HG03342 (cell line): ENCODE data around the gene AMHR2.
"Not testable (repeated sequence)": the region's sequence is repeated elsewhere in the genome, so short reads cannot be mapped to it uniquely, and the experiment has no call there.

ENCODE experiments used
- ATAC-seq: cut with Tn5 transposase; IDR thresholded peaks from one replicate; pipeline ENCODE4 v1.9.1; 2021; ENCODE audit warnings: mild to moderate bottlenecking, moderate library complexity; ENCODE audit not compliant: unreplicated experiment

AMHR2 gene

GRCh38 chr12:53423597-53423996 is at the start of gene AMHR2:
Gene AMHR2, plus strand, starts transcription at chr12:53423855. Its CDS starts 80 bp downstream, at chr12:53423935.
- no peak for ATAC-seq

GRCh38 chr12:53374277-53374676 is 49.4 kb upstream of the AMHR2 start:
- ATAC-seq: not testable (repeated sequence)

DNA sequence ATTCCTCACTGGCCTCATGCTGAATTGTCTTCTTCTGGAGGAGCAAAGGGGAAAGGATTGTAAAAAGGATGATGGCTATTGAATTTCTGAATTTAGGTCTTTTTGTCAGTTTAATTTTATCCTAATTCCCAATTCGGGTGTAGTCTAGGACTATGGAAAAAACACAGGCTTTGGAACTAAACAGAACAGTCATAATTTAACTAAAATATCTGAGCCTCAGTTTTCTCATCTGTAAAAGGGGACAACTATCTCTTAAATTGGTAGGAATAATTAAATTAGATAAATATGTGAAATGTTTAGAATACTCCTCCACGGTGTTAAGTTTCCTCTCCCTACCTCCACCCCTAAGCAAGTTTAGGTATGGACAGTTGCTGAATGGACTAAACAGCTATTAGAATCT is 46.9 kb upstream of the AMHR2 start:
- no peak for ATAC-seq

GRCh38 chr12:53378222-53378621 is 45.4 kb upstream of the AMHR2 start:
- ATAC-seq: no peak

DNA sequence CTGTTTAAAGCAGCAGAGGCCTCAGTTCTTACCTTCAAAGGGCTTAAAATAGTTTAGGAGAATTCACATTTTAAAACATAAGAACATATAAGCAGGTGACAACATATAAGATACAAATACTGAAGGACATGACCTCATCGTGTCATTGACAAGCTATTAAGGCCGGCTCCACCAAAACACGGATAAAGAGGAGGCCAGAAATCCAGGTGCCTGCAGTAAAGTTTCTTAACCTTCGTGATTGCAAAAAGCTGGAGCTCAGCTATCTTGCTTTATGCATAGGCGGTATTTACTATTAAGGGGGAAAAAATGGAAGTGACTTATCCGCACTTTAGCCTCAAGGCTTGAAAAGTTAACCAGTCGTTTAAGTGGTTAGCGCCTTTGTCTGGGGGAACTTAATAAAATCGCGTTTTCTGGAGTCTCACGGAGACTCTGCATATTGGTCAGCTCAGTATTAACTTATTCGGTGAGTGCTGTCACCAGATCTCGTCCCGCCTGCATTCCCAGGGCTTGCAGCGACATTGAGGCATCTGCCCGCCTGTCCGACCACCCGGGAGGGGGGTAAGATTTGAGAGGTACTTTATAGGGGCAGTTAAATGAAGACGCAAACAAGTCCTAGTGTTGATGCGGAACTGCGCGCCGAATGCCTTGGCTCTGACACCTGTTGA is 44.8 kb upstream of the AMHR2 start:
- no peak for ATAC-seq

DNA sequence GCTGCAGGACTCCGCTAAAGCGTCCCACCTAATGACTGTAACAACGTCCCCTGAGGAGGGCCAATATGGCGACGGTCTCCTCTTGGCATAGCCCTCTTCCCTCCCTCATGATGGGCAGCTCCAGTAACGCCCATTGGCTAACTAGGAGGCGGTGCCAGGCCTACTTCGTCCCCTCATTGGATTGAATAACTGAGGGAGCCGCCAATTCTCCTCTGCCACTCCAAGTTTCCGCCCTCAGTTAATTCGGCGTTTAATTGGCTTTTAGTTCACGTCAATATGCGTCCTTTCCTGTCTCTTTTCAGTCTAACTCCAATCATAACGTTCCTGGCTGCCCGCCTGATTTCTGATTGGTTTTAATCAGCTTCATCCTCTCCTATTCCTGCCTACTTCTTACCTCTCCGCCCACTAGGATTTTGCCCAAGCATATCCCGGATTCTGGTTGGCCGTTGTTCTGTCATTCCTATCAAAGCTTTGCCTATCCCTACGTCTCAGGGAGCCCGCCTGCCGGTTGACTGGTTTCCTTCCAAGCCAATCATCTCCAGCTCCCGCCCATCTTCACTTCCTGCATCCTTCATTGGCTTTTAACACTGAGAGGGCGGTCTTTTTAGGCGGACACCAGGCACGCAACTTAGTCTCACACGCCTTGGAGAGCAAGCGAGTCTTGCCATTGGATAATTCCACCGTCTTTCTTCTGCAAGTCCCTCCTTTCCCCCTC is 44.1 kb upstream of the AMHR2 start:
- peak; percentile 70 for ATAC-seq

DNA sequence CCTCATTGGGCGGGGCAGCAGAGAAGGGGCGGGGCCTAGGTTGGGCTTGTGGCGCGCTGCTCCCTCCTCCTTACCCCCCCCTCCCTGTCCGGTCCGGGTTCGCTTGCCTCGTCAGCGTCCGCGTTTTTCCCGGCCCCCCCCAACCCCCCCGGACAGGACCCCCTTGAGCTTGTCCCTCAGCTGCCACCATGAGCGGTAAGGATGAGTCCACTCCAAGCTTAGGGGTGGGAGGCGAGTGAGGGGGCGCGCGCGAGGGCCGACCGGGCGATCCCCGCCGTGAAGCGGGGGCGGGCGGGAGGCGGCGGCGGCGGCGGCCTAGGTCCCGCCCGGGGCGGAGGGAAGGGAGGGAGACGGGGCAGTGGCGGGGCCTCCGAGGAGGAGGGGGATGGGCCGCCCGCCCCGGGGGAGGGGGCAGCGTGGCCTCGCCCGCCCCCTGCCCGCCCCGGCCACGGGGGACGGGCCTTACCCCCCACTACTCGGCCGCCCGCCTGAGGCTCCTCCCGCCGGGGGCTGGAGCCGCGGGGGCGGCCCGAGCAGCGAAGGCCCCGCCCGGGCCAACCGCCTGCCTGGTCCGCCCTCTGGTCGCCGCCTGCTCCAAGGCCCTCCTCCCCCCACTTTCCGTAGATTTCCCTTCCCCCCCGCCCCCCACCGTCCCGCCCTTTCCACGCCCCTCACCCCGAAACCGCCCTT is 43.4 kb upstream of the AMHR2 start, which contains the start of gene SP1:
Gene SP1 (plus strand): TSS at position 73 of the 690 bp plus-strand sequence. CDS start 116 bp downstream, at position 189.
- ATAC-seq: peak; percentile 41

DNA sequence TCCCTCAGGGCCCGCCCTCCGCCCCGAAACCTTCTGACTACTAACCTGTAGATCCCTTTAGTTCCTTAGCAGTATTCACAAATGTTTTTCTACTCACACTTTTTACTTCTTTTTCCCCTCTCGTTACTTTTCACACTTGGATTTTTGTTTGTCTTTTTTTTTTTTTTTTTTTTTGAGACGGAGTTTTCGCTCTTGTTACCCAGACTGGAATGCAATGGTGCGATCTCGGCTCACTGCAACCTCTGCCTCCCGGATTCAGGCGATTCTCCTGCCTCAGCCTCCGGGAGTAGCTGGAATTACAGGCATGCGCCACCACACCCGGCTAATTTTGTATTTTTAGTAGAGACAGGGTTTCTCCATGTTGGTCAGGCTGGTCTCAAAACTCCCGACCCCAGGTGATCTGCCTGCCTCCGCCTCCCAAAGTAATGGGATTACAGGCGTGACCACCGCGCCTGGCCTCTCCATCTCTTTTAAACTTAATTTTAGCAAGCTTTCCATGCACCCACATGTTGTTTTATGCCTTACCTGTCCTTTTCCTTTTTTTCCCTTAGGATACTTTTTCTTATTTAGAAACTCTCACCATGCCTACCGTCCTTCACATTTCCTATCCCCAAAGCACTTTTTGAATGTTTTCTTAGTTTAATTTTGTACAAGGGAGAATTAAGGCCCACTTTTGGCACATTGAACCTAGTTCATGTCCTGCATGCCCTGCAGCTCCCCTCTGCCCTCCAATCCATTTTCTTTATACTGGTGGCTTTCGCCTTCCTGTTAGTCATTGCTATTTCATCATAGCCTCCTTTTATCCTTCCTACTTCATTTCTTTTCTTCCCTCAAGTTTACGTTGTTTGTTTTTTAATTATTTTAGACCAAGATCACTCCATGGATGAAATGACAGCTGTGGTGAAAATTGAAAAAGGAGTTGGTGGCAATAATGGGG is 42.6 kb upstream of the AMHR2 start:
- no peak for ATAC-seq

DNA sequence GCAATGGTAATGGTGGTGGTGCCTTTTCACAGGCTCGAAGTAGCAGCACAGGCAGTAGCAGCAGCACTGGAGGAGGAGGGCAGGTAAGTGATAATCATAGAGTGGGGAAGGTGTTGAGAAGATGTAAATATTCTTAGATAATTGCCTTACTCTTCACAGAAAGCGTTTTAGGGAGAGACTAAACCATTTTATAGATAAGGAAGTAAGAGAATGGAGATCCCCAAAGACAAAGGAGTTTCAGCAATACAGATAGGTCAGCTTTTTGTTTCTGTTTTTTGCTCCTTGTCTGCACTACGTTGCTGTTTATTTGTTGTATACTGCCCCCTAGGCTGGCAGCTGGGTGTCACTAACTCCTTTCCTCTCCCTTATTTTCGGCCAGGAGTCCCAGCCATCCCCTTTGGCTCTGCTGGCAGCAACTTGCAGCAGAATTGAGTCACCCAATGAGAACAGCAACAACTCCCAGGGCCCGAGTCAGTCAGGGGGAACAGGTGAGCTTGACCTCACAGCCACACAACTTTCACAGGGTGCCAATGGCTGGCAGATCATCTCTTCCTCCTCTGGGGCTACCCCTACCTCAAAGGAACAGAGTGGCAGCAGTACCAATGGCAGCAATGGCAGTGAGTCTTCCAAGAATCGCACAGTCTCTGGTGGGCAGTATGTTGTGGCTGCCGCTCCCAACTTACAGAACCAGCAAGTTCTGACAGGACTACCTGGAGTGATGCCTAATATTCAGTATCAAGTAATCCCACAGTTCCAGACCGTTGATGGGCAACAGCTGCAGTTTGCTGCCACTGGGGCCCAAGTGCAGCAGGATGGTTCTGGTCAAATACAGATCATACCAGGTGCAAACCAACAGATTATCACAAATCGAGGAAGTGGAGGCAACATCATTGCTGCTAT is 41.7 kb upstream of the AMHR2 start:
- no peak for ATAC-seq

DNA sequence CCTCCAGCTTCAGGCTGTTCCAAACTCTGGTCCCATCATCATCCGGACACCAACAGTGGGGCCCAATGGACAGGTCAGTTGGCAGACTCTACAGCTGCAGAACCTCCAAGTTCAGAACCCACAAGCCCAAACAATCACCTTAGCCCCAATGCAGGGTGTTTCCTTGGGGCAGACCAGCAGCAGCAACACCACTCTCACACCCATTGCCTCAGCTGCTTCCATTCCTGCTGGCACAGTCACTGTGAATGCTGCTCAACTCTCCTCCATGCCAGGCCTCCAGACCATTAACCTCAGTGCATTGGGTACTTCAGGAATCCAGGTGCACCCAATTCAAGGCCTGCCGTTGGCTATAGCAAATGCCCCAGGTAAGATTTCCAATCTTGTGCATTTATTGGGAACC is 40.4 kb upstream of the AMHR2 start:
- ATAC-seq: no peak

- ATAC-seq: not testable (repeated sequence)
These were observed 37.3 kb upstream of the AMHR2 start for GRCh38 chr12:53386381-53386780.

DNA sequence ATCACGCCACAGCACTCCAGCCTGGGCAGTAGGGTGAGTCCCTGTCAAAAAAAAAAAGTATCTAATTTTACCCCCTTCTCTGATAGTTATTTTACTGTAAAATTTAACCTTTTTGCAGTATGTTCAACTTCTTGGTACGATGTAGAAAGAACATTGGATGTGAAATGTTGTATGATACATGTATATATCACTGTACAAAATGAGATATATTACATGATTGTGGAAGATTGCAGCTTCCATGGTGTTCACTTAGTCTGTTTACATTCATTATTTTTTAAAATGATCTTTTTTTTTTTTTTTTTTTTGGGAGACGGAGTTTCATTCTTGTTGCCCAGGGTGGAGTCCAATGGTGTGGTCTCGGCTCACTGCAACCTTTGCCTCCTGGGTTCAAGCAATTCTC is 34.7 kb upstream of the AMHR2 start:
- no peak for ATAC-seq

- no peak for ATAC-seq
These were observed 34.0 kb upstream of the AMHR2 start for GRCh38 chr12:53389702-53390101.

DNA sequence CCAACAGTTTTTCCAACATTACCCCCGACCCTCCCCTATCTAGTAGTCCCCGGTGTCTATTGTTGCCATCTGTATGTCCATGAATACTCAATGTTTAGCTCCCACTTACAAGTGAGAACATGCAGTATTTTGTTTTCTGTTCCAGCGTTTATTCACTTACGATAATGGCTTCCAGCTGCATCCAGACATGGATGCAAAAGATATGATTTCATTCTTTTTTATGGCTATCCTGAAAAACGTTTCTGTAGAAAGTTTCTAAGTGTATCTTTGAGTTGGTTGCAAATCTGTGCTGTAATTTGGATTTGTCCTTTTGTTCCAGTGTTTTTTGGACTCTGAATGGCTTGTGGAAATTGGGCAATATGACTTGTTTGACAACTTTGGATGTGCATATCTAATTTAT is 31.9 kb upstream of the AMHR2 start:
- no peak for ATAC-seq

- no peak for ATAC-seq
These were observed 23.8 kb upstream of the AMHR2 start for GRCh38 chr12:53399896-53400295.

DNA sequence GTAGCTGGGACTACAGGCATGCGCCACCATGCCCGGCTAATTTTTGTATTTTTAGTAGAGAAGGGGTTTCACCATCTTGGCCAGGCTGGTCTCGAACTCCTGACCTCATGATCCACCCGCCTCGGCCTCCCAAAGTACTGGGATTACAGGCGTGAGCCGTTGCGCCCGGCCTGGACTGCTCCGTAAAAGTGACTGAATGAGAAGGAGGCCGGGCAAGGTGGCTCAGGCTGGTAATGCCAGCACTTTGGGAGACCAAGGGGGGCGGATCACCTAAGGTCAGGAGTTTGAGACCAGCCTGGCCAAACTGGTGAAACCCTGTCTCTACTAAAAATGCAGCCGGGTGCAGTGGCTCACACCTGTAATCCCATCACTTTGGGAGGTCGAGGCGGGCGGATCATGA is 21.3 kb upstream of the AMHR2 start:
- ATAC-seq: not testable (repeated sequence)

GRCh38 chr12:53402871-53403270 is 20.8 kb upstream of the AMHR2 start:
- ATAC-seq: no peak

DNA sequence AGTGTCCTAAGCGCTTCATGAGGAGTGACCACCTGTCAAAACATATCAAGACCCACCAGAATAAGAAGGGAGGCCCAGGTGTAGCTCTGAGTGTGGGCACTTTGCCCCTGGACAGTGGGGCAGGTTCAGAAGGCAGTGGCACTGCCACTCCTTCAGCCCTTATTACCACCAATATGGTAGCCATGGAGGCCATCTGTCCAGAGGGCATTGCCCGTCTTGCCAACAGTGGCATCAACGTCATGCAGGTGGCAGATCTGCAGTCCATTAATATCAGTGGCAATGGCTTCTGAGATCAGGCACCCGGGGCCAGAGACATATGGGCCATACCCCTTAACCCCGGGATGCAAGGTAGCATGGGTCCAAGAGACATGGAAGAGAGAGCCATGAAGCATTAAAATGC is 12.7 kb upstream of the AMHR2 start:
- no peak for ATAC-seq

- ATAC-seq: no peak
These were observed 10.0 kb upstream of the AMHR2 start for GRCh38 chr12:53413485-53414204.
